Common myeloid progenitor, CD34-positive (primary cell): ENCODE results near the gene TAPT1.

Source experiments
- CTCF ChIA-PET: fragments of 350-600 bp; sonication (Branson Sonifier 250); formaldehyde crosslinking; loops from one replicate; lab custom pipeline; 2021; ENCODE audit warnings: antibody characterized with exemption; lab: Charles Lee
- POLR2A ChIA-PET: fragments of 350-600 bp; sonication (Branson Sonifier 250); formaldehyde crosslinking; loops from one replicate; lab custom pipeline; 2021; ENCODE audit warnings: antibody characterized with exemption; lab: Charles Lee
- DNase-seq, 3 donors: peaks; one replicate each; pipeline versions ENCODE4 v3.0.0 to v3.0.0-alpha.2; 2013
- H3K27ac ChIP-seq, 2 experiments: 1 replicate in 1 of 2; 2 replicates in 1 of 2; pipeline ENCODE4 v1.7.0; 2013; ENCODE audit warnings: inconsistent platforms in 2 of 2, low read length in 2 of 2, mild to moderate bottlenecking in 2 of 2, low read depth in 1 of 2, moderate library complexity in 1 of 2; ENCODE audit not compliant: severe bottlenecking in 2 of 2, insufficient read depth in 1 of 2, poor library complexity in 1 of 2
- H3K27me3 ChIP-seq, 5 experiments: replicated peaks in 2 of 5; 1 replicate in 3 of 5; 2 replicates in 2 of 5; pipeline versions ENCODE4 v1.6.1 to v1.7.0; 2013; ENCODE audit warnings: low read length in 4 of 5, mild to moderate bottlenecking in 2 of 5, moderate library complexity in 2 of 5, inconsistent platforms in 1 of 5; ENCODE audit not compliant: insufficient read depth in 5 of 5, control insufficient read depth in 4 of 5
- H3K36me3 ChIP-seq, 4 experiments: 1 replicate in 2 of 4; 2 replicates in 2 of 4; pipeline versions ENCODE4 v1.6.1 to v1.7.0; 2013; ENCODE audit warnings: low read length in 3 of 4, control low read depth in 1 of 4, mild to moderate bottlenecking in 1 of 4; ENCODE audit not compliant: control insufficient read depth in 4 of 4, insufficient read depth in 4 of 4
- H3K4me1 ChIP-seq, 4 experiments: 1 replicate in 3 of 4; 2 replicates in 1 of 4; pipeline versions ENCODE4 v1.6.1 to v1.7.1; 2013; ENCODE audit warnings: low read length in 3 of 4, mild to moderate bottlenecking in 3 of 4, control low read depth in 1 of 4, inconsistent platforms in 1 of 4, moderate library complexity in 1 of 4; ENCODE audit not compliant: control insufficient read depth in 4 of 4, insufficient read depth in 4 of 4; ENCODE audit errors: control extremely low read depth in 1 of 4
- H3K4me3 ChIP-seq, 7 experiments: 1 replicate in 4 of 7; 2 replicates in 3 of 7; pipeline versions ENCODE4 v1.5.1 to v1.7.0; 2013; ENCODE audit warnings: mild to moderate bottlenecking in 7 of 7, low read length in 6 of 7, moderate library complexity in 6 of 7, inconsistent platforms in 2 of 7, low read depth in 2 of 7, control low read depth in 1 of 7; ENCODE audit not compliant: insufficient read depth in 4 of 7, control insufficient read depth in 1 of 7; ENCODE audit errors: extremely low read depth in 1 of 7
- H3K9me3 ChIP-seq, 5 experiments: 1 replicate in 4 of 5; 2 replicates in 1 of 5; pipeline versions ENCODE4 v1.6.1 to v1.7.1; 2013; ENCODE audit warnings: low read length in 4 of 5, mild to moderate bottlenecking in 2 of 5, inconsistent platforms in 1 of 5, low read depth in 1 of 5, moderate library complexity in 1 of 5; ENCODE audit not compliant: control insufficient read depth in 4 of 5, insufficient read depth in 2 of 5; ENCODE audit errors: control extremely low read depth in 1 of 5
- WGBS: methylation state at CpG from one replicate; pipeline ENCODE4 v1.1.5; 2013; ENCODE audit not compliant: insufficient coverage; 5-methylcytosine and 5-hydroxymethylcytosine counted together

Gene TAPT1

DNA sequence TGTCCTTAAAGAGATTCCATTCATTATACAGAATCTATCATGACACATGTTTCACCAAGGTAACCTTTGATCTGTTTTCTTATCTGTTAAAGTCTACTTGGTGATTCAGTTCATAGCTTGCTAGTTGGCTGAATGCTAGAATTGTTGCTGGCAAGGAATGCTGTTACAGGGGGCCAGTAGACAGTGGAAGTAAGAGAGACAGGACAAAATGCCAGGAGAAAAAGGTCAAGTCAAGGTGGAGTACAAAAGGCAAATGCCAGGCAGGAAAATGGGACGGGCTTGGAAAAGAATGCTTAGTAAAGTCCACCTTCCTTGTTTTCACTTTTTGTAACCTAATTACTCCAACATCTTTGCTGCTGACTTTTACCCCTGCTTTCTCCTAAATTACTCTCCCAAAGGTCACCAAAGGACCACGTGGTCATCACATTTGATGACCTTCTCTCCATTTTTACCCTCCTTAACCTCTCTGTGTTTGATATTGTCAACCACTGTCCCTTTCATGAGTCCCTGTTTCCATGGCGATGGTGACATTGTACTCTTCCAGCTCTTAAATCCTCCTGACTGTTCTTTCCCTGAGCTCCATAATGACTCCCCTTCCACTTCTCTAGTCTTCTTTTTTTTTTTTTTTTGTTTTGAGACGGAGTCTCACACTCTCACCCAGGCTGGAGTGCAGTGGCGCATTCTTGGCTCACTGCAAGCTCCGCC, 24.5 kb upstream of the TAPT1 start:
- Histone ChIP-seq H3K36me3 (peaks cover 13 to 44% (median 30%) of the 10 kb centered on the region in 4 experiments), H3K27me3 (no peaks in the 10 kb centered on the region), H3K4me1 (no peaks in the 10 kb centered on the region), H3K27ac (no peak overlapping the region), H3K9me3 (peaks cover 0 to 3% (median 0%) of the 10 kb centered on the region in 5 experiments), H3K4me3 (no peak overlapping the region)
- DNase-seq: no peak
- 100% methylated on average over 2 of the region's 6 CpGs for WGBS
- POLR2A ChIA-PET: no interaction called here
- CTCF ChIA-PET: interaction anchor here (1.0 to 3.6 kb wide), 6 partner anchors 8 to 229 kb away, joined by 3 to 13 read pairs (median 6); no protein-coding TSS in a partner anchor

DNA sequence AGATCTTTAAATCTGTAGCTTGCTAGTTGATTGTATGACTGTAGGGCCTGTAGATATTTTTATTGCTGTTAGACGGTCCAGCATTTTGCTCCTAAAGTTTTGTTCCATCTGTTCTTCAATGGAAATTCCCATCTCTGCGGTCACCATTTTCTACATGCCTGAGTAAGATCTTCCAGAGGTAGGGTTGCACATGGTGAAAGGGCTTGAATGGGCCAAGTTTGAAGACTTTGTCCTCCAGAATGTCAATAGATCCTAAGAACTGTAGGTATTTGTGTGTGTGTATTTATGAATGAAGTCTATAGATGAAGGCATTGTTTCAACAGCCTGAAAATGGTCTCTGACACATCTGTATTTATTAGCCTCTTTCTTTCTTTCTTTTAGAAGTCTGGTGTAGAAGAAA, 22.3 kb upstream of the TAPT1 start:
- Histone ChIP-seq H3K4me3 (no peak overlapping the region), H3K4me1 (no peaks in the 10 kb centered on the region), H3K36me3 (peaks cover 16 to 55% (median 28%) of the 10 kb centered on the region in 4 experiments), H3K27me3 (no peaks in the 10 kb centered on the region), H3K9me3 (no peaks in the 10 kb centered on the region), H3K27ac (no peak overlapping the region)
- no CpG with 5 or more reads among the region's 2 CpGs for WGBS
- CTCF ChIA-PET: interaction anchor here (2.8 to 3.6 kb wide), 3 partner anchors 11 to 43 kb away, joined by 8 to 13 read pairs (median 11); no protein-coding TSS in a partner anchor
- POLR2A ChIA-PET: no interaction called here
- no peak for DNase-seq

DNA sequence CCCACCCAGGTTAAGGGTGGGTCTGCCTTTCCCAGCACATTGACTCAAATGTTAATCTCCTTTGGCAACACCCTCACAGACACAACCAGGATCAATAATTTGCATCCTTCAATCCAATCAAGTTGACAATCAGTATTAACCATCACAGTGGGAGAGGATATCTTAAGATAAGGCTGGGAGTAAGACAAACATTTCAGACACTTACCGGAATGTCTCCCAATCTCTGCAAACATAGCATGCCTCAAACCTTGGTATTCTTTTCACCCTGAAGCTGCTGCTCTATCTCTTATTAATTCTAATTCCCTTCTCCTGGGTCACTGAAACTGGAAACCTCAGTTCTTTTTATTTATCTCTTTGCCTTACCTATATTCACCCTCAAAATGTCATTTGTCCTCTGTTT, 19.0 kb upstream of the TAPT1 start:
- ChIA-PET CTCF (interaction anchor here (1.3 kb wide), 1 partner anchor 14 kb away, joined by 4 read pairs; no protein-coding TSS in a partner anchor), POLR2A (no interaction called here)
- H3K27ac ChIP-seq: no peak overlapping the region
- no peaks in the 10 kb centered on the region for H3K9me3 ChIP-seq
- WGBS: 100% methylated on average over 1 of the region's 1 CpG
- H3K27me3 ChIP-seq: no peaks in the 10 kb centered on the region
- H3K36me3 ChIP-seq: peaks cover 9 to 50% (median 25%) of the 10 kb centered on the region in 4 experiments
- no peak for DNase-seq
- no peak overlapping the region for H3K4me3 ChIP-seq
- H3K4me1 ChIP-seq: no peaks in the 10 kb centered on the region

DNA sequence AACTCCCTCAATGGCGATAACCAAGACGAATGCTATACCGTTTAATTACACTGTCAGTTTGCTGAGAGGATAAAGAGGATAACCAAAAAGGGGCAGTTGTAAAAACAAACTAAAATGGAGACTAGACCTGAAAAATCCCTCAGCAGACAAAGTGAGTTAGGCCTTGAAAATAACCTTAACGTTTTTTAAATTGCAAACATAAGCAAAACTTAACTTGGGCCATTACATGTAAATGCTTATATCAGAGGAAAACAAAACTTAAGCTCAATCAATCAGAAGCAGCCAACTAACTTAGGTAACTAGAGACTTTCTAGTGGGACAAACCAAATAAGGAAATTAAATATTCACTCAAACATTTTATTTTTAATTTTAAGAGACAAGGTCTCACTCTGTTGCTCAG, 17.0 kb upstream of the TAPT1 start:
- POLR2A ChIA-PET: interaction anchor here (0.6 kb wide), 1 partner anchor 42 kb away, joined by 3 read pairs; no protein-coding TSS in a partner anchor
- DNase-seq: no peak
- H3K4me1 ChIP-seq: peaks cover under 1 to 7% (median 1%) of the 10 kb centered on the region in 4 experiments
- no peak overlapping the region for H3K4me3 ChIP-seq
- WGBS: 96% methylated on average over 4 of the region's 4 CpGs
- CTCF ChIA-PET: interaction anchor here (0.9 to 1.8 kb wide), 3 partner anchors 11 to 29 kb away, joined by 3 to 5 read pairs (median 3); no protein-coding TSS in a partner anchor
- H3K27ac ChIP-seq: no peak overlapping the region
- H3K36me3 ChIP-seq: peaks cover 10 to 42% (median 23%) of the 10 kb centered on the region in 4 experiments
- H3K9me3 ChIP-seq: no peaks in the 10 kb centered on the region
- no peaks in the 10 kb centered on the region for H3K27me3 ChIP-seq

DNA sequence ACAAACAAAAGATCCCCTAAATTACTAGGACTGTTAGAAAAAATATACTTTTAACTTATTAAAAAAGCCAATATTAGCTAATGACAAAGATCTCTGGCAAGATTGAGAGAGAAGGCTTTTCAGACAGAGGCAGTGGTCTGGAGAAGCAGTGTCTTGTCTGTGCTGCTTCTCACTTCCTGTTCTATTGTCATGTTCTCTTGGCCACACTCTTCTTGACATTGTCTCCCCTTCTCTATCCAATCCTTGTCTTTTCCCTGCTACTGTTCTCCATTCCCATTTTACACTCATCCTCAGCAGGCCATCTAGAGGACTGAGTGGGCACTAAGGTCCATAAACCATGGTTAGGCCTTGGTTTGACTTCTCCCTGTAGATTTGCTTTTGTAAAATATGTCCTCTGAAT, 14.0 kb upstream of the TAPT1 start:
- Histone ChIP-seq H3K4me1 (peaks cover 5 to 16% (median 7%) of the 10 kb centered on the region in 4 experiments), H3K27ac (no peak overlapping the region), H3K36me3 (peaks cover 7 to 22% (median 9%) of the 10 kb centered on the region in 4 experiments), H3K9me3 (no peaks in the 10 kb centered on the region), H3K4me3 (no peak overlapping the region), H3K27me3 (no peaks in the 10 kb centered on the region)
- DNase-seq: no peak
- POLR2A ChIA-PET: no interaction called here
- CTCF ChIA-PET: interaction anchor here (0.6 to 1.0 kb wide), 2 partner anchors 9 to 94 kb away, joined by 3 read pairs; no protein-coding TSS in a partner anchor

DNA sequence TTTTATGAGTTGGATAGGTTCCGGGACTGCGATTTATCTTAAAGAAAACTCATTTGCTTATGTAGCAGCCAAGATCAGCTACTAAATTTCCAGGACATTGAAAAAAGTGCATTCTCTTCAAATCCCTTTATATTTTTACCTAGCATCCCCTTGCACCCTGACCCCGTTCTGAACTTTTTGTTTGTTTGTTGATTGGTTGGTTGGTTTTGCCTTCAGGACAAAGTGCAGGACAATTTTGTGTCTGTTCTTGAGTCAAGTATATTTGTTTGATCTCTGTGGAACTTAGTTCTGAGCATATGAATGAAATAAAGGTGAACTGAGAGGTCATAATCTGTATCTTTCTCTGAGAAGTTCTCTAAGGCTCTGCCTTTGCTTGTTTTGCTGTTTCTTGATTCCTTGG, 12.8 kb upstream of the TAPT1 start:
- peaks cover 6 to 16% (median 8%) of the 10 kb centered on the region in 4 experiments for H3K36me3 ChIP-seq
- H3K9me3 ChIP-seq: no peaks in the 10 kb centered on the region
- ChIA-PET CTCF (no interaction called here), POLR2A (interaction anchor here (0.6 kb wide), 1 partner anchor 11 kb away, joined by 3 read pairs; no protein-coding TSS in a partner anchor)
- no peak overlapping the region for H3K27ac ChIP-seq
- no peak overlapping the region for H3K4me3 ChIP-seq
- no peak for DNase-seq
- peaks cover 5 to 16% (median 7%) of the 10 kb centered on the region in 4 experiments for H3K4me1 ChIP-seq
- H3K27me3 ChIP-seq: no peaks in the 10 kb centered on the region
- WGBS: 100% methylated on average over 2 of the region's 3 CpGs

DNA sequence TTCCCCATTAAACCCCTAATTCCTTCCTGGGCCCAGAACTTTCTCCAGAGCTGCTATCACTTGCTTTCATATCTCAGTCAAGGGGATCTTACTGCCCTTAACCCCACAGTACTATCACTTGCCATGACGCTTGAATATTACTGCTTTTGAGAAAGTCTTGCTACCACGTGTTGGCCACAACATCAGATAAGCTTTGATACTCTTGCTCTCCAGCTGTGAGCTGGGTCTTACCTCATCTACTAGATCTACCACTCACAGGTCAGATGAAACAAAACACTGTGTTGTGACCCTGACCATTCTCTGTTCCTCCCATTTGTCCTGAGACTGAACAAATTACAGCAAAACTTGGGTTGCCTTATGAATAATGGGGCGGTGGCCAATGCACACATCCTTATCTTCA, 12.1 kb upstream of the TAPT1 start:
- whole genome bisulfite sequencing: 83% methylated on average over 3 of the region's 3 CpGs
- peaks cover 5 to 16% (median 7%) of the 10 kb centered on the region in 4 experiments for H3K4me1 ChIP-seq
- peak in 1 of 3 donors; percentile 30 for DNase-seq
- ChIA-PET CTCF (no interaction called here), POLR2A (no interaction called here)
- no peak overlapping the region for H3K27ac ChIP-seq
- H3K27me3 ChIP-seq: no peaks in the 10 kb centered on the region
- H3K36me3 ChIP-seq: peaks cover 4 to 14% (median 7%) of the 10 kb centered on the region in 4 experiments
- H3K9me3 ChIP-seq: no peaks in the 10 kb centered on the region
- no peak overlapping the region for H3K4me3 ChIP-seq
